Left forelimb (tissue), 1 donor: ENCODE results near the gene TBC1D22A.

Experiments
- DNase-seq: peaks from one replicate; pipeline ENCODE4 v3.0.0-alpha.2; 2018; ENCODE audit warnings: low spot score

Gene TBC1D22A

GRCh38 chr22:47059701-47060161, 297.3 kb downstream of the TBC1D22A start:
- DNase-seq: no peak

- DNase-seq: no peak
These were observed 298.3 kb downstream of the TBC1D22A start for GRCh38 chr22:47060718-47061117.

GRCh38 chr22:47061226-47061625, 298.8 kb downstream of the TBC1D22A start:
- DNase-seq: no peak

- DNase-seq: no peak
These were observed 299.7 kb downstream of the TBC1D22A start for GRCh38 chr22:47062126-47062525.

- DNase-seq: no peak
These were observed 300.6 kb downstream of the TBC1D22A start for GRCh38 chr22:47063071-47063509.

- no peak for DNase-seq
These were observed 301.2 kb downstream of the TBC1D22A start for GRCh38 chr22:47063606-47064005.

GRCh38 chr22:47064016-47064415, 301.6 kb downstream of the TBC1D22A start:
- peak; percentile 41 for DNase-seq

GRCh38 chr22:47064416-47064815, 302.0 kb downstream of the TBC1D22A start:
- no peak for DNase-seq

GRCh38 chr22:47065756-47066615, 303.5 kb downstream of the TBC1D22A start:
- peak; percentile 31 for DNase-seq

- DNase-seq: peak; percentile 23
These were observed 304.1 kb downstream of the TBC1D22A start for GRCh38 chr22:47066616-47066905.

- no peak for DNase-seq
These were observed 305.0 kb downstream of the TBC1D22A start for GRCh38 chr22:47067321-47067890.

GRCh38 chr22:47067911-47068625, 305.6 kb downstream of the TBC1D22A start:
- peak; percentile 37 for DNase-seq

GRCh38 chr22:47068626-47068996, 306.2 kb downstream of the TBC1D22A start:
- DNase-seq: no peak

- DNase-seq: peak; percentile 38
These were observed 306.8 kb downstream of the TBC1D22A start for GRCh38 chr22:47069270-47069669.

GRCh38 chr22:47071078-47071806, 308.8 kb downstream of the TBC1D22A start:
- DNase-seq: peak; percentile 34

- DNase-seq: no peak
These were observed 309.6 kb downstream of the TBC1D22A start for GRCh38 chr22:47071807-47072641.

- DNase-seq: no peak
These were observed 310.2 kb downstream of the TBC1D22A start for GRCh38 chr22:47072642-47072967.

GRCh38 chr22:47073075-47073474, 310.6 kb downstream of the TBC1D22A start:
- no peak for DNase-seq

GRCh38 chr22:47074105-47074504, 311.7 kb downstream of the TBC1D22A start:
- DNase-seq: no peak

GRCh38 chr22:47075568-47075967, 313.1 kb downstream of the TBC1D22A start:
- no peak for DNase-seq

- DNase-seq: no peak
These were observed 314.3 kb downstream of the TBC1D22A start for GRCh38 chr22:47076758-47077157.
